ENCODE data around the gene DOCK9. TPM values are rescaled to one million over a fixed set of nuclear protein-coding genes. Genes with fewer than 3 reads are reported as not detected.

Gene DOCK9
- total and polyA plus RNA-seq, 8 donors: 98.3 to 158 (median 109) TPM

DNA sequence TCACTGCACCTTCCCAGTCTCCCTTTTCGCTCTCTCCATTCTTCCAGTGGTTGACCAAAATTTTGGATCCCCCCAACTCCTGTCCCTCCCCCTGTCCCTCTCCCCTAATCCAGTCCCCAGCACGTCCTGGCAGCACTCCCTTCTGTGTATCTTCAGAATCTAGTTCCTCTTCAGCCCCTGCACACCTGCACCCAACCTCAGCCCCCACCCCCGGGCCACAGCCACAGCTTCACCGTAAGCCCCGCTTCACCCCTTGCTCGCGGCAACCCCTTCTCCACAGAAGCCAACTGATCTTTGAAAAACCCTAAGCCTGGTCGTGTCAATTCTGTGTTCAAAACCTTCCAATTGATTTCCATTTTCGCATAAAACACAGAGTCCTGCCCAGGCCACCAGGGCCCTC, 189.9 kb downstream of the DOCK9 start:
- H3K4me1 ChIP-seq: no peaks in the 10 kb centered on the region
- no peak for TF ChIP-seq CTCF (IDR thresholded peaks at IDR 0.05)
- DNase-seq: no peak
- intact Hi-C loops (cut with DNase I): no loop called here
- no peak overlapping the region for H3K27ac ChIP-seq
- H3K27me3 ChIP-seq: no peaks in the 10 kb centered on the region
- no peak for ATAC-seq
- H3K9me3 ChIP-seq: no peaks in the 10 kb centered on the region
- H3K4me3 ChIP-seq: no peak overlapping the region
- H3K36me3 ChIP-seq: peaks cover 0 to 10% of the 10 kb centered on the region in 2 donors

- no peak overlapping the region for H3K27ac ChIP-seq
- no peaks in the 10 kb centered on the region for H3K27me3 ChIP-seq
- H3K4me1 ChIP-seq: no peaks in the 10 kb centered on the region
- intact Hi-C loops (cut with DNase I): no loop called here
- ATAC-seq (no peak), DNase-seq (no peak)
- H3K4me3 ChIP-seq: no peak overlapping the region
- TF ChIP-seq CTCF (IDR thresholded peaks at IDR 0.05): no peak
- H3K36me3 ChIP-seq: peaks cover 0 to 1% of the 10 kb centered on the region in 2 donors
- H3K9me3 ChIP-seq: no peaks in the 10 kb centered on the region
Measured at GRCh38 chr13:98787173-98787572, 190.7 kb downstream of the DOCK9 start.

DNA sequence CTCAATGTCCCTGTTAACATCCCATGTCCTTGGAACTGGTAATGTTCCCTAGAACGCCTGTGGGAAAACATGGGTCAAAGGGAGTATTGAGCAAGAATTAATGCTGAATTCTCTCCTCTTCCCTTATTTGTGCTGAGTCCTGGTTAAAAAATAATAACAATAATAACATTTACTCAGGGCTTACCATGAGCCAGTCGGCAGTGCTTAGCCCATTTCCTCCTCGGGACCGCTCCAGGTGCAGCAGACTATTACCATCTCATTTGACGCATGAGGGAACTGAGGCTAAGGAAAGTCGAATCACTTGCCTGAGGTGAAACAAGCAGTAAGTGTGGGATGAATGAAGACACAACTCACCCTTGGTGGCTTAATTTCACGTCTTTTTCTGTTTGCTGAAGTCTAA, 191.8 kb downstream of the DOCK9 start:
- TF ChIP-seq CTCF (IDR thresholded peaks at IDR 0.05): no peak
- intact Hi-C loops (cut with DNase I): no loop called here
- Histone ChIP-seq H3K36me3 (no peaks in the 10 kb centered on the region), H3K4me1 (no peaks in the 10 kb centered on the region), H3K27ac (no peak overlapping the region), H3K4me3 (no peak overlapping the region), H3K9me3 (no peaks in the 10 kb centered on the region), H3K27me3 (no peaks in the 10 kb centered on the region)
- DNase-seq: no peak
- no peak for ATAC-seq

- Histone ChIP-seq H3K27ac (no peak overlapping the region), H3K36me3 (no peaks in the 10 kb centered on the region), H3K9me3 (no peaks in the 10 kb centered on the region), H3K4me1 (no peaks in the 10 kb centered on the region), H3K4me3 (no peak overlapping the region), H3K27me3 (no peaks in the 10 kb centered on the region)
- TF ChIP-seq CTCF (IDR thresholded peaks at IDR 0.05): no peak
- no peak for DNase-seq
- intact Hi-C loops (cut with DNase I): no loop called here
- no peak for ATAC-seq
Measured at GRCh38 chr13:98785405-98785804, 192.5 kb downstream of the DOCK9 start.

- DNase-seq: no peak
- TF ChIP-seq CTCF (IDR thresholded peaks at IDR 0.05): no peak
- intact Hi-C loops (cut with DNase I): no loop called here
- Histone ChIP-seq H3K36me3 (no peaks in the 10 kb centered on the region), H3K9me3 (no peaks in the 10 kb centered on the region), H3K27ac (no peak overlapping the region), H3K27me3 (no peaks in the 10 kb centered on the region), H3K4me1 (no peaks in the 10 kb centered on the region), H3K4me3 (no peak overlapping the region)
- ATAC-seq: no peak
Measured at GRCh38 chr13:98784666-98785065, 193.2 kb downstream of the DOCK9 start.
